ENCODE results near the gene HNMT.

HNMT gene

GRCh38 chr2:138058427-138058826 lies 94.2 kb downstream of the HNMT start:
- no peak for DNase-seq (ENCODE audit: low spot score)

- DNase-seq (ENCODE audit: low spot score) = no peak
These were observed 95.4 kb downstream of the HNMT start for GRCh38 chr2:138059487-138060300.

GRCh38 chr2:138060301-138060635 lies 96.0 kb downstream of the HNMT start:
- no peak for DNase-seq (ENCODE audit: low spot score)

- DNase-seq (ENCODE audit: low spot score) = no peak
These were observed 97.7 kb downstream of the HNMT start for GRCh38 chr2:138061961-138062360.

GRCh38 chr2:138063181-138063580 lies 98.9 kb downstream of the HNMT start:
- DNase-seq (ENCODE audit: low spot score) = no peak
